DND-41 (cell line): ENCODE data around the gene PACS1.

Experiments
- ATAC-seq: fragments of 200-7000 bp; cut with Tn5 transposase; 3 replicates; pipeline ENCODE4 v1.9.1; 2021; ENCODE audit warnings: low read depth; ENCODE audit not compliant: insufficient read depth
- DNase-seq: peaks from one replicate; pipeline ENCODE4 v3.0.0-alpha.2; 2020
- H2AFZ ChIP-seq: 2 replicates; pipeline ENCODE4 v1.6.0; 2012; ENCODE audit warnings: low read depth, low read length
- H3K27ac ChIP-seq: 2 replicates; pipeline ENCODE4 v1.5.1; 2012; ENCODE audit warnings: low read length, inconsistent platforms
- H3K27me3 ChIP-seq: fragments of 200-600 bp; sonication (generic); 2 replicates; pipeline ENCODE4 v1.6.0; 2012; ENCODE audit warnings: low read length, mild to moderate bottlenecking, inconsistent platforms; ENCODE audit not compliant: insufficient read depth, poor library complexity
- H3K36me3 ChIP-seq: 2 replicates; pipeline ENCODE4 v1.5.1; 2012; ENCODE audit warnings: low read length, inconsistent platforms; ENCODE audit not compliant: insufficient read depth
- H3K4me1 ChIP-seq: 2 replicates; pipeline ENCODE4 v1.5.1; 2012; ENCODE audit warnings: mild to moderate bottlenecking, low read length; ENCODE audit not compliant: insufficient read depth
- H3K4me2 ChIP-seq: 2 replicates; pipeline ENCODE4 v1.6.0; 2012; ENCODE audit warnings: mild to moderate bottlenecking, moderate library complexity, low read length, inconsistent platforms; ENCODE audit not compliant: insufficient read depth
- H3K4me3 ChIP-seq, 2 experiments: fragments of 200-600 bp in 1 of 2; shearing (Covaris generic) in 1 of 2; 2 replicates each; pipeline ENCODE4 v1.5.1; 2012 to 2016; ENCODE audit warnings: inconsistent platforms in 2 of 2, low read length in 2 of 2, mild to moderate bottlenecking in 2 of 2, low read depth in 1 of 2, moderate library complexity in 1 of 2
- H3K79me2 ChIP-seq: 2 replicates; pipeline ENCODE4 v1.6.0; 2012; ENCODE audit warnings: low read length, inconsistent platforms; ENCODE audit not compliant: insufficient read depth
- H3K9ac ChIP-seq: 2 replicates; pipeline ENCODE4 v1.6.0; 2012; ENCODE audit warnings: low read depth, mild to moderate bottlenecking, inconsistent platforms, low read length, moderate library complexity
- H3K9me3 ChIP-seq: 2 replicates; pipeline ENCODE4 v1.5.1; 2012; ENCODE audit warnings: low read length, moderate library complexity, mild to moderate bottlenecking, inconsistent platforms; ENCODE audit not compliant: insufficient read depth, severe bottlenecking
- H4K20me1 ChIP-seq: 2 replicates; pipeline ENCODE4 v1.6.0; 2012; ENCODE audit warnings: low read length; ENCODE audit not compliant: insufficient read depth
- EZH2 ChIP-seq: IDR thresholded peaks from 3 replicates; pipeline ENCODE4 v1.6.1; 2012; ENCODE audit warnings: borderline replicate concordance, low read depth, mild to moderate bottlenecking, moderate library complexity, low read length, inconsistent platforms; ENCODE audit not compliant: severe bottlenecking
- TF ChIP-seq, protein P1 (sequence below): IDR thresholded peaks from 2 replicates; pipeline ENCODE4 v1.5.1; 2012; ENCODE audit warnings: borderline replicate concordance, low read length, moderate library complexity, mild to moderate bottlenecking; ENCODE audit not compliant: poor library complexity, severe bottlenecking; ENCODE audit errors: extremely low read depth

Gene PACS1

DNA sequence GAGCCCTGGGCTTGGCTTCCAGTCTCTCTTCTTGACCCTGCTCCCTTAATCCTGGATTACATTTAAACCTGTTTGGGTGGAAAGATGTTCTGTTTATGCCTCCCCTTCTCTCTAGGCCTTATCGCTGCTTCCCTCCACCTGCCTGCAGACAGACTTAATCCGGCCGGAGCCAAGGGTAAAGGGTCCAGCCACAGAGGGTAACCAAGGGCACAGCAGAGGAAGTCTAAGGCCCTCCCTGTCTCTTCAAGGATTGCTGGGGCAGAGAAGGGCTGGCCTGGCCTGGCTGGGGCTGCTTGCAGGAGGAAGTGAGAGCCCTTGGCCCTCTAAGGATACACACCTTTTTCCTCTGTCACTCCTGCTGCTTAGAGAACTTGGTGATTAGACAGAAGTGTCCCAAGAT, 23.2 kb upstream of the PACS1 start:
- Histone ChIP-seq H3K4me1 (peaks cover 25% of the 10 kb centered on the region), H3K79me2 (no peaks in the 10 kb centered on the region), H3K9me3 (no peaks in the 10 kb centered on the region), H3K36me3 (no peaks in the 10 kb centered on the region), H3K4me3 (no peak overlapping the region), H4K20me1 (no peaks in the 10 kb centered on the region), H3K9ac (no peak overlapping the region), H2AFZ (no peak overlapping the region), H3K27ac (no peak overlapping the region), H3K27me3 (no peaks in the 10 kb centered on the region), H3K4me2 (no peak overlapping the region)
- ATAC-seq: no peak
- TF ChIP-seq EZH2: no peak
- TF ChIP-seq, protein P1, sequence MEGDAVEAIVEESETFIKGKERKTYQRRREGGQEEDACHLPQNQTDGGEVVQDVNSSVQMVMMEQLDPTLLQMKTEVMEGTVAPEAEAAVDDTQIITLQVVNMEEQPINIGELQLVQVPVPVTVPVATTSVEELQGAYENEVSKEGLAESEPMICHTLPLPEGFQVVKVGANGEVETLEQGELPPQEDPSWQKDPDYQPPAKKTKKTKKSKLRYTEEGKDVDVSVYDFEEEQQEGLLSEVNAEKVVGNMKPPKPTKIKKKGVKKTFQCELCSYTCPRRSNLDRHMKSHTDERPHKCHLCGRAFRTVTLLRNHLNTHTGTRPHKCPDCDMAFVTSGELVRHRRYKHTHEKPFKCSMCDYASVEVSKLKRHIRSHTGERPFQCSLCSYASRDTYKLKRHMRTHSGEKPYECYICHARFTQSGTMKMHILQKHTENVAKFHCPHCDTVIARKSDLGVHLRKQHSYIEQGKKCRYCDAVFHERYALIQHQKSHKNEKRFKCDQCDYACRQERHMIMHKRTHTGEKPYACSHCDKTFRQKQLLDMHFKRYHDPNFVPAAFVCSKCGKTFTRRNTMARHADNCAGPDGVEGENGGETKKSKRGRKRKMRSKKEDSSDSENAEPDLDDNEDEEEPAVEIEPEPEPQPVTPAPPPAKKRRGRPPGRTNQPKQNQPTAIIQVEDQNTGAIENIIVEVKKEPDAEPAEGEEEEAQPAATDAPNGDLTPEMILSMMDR: no peak
- DNase-seq: no peak

DNA sequence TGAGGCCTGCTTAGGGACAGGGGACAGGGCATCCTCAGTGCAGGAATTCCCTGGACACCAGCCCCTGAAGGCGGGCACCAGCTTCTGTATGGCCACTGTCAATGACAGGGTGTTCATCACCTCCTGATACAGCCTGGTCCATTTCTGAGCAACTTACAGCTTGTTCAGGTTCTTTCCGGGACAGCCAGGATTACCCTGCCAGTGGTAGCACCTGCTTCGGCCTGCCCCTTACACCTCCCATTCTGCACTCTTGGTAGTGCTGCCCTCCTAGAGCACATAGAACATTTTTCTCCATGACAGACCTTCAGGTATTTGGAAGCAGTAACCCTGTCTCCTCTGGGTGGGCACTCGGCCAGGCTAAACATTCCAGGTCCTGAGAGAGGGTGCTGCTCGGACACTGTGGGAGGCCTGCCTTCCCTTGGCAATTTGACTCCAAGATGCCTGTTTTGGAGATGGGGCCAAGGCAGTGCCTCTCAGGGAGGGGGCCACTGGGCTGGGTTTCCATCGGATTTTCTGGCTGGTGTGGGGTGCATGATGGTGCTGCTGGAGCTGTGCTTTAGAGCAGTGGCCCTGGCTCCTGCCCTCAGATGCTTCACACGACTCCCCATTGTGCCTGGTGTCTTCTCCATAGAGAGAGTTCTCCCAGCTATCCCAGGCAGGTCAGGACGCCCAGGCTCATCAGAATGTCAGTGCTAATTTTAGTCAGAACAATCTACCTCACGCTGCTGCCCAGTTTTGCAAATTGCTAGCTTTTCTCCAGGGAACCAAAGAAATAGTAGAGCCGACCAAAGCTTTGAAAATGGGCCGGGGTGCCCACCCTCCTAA, 22.3 kb upstream of the PACS1 start:
- Histone ChIP-seq H3K9me3 (no peaks in the 10 kb centered on the region), H3K36me3 (peaks cover 5% of the 10 kb centered on the region; the same call in 1 of the 2 replicates), H3K9ac (no peak overlapping the region), H3K4me2 (no peak overlapping the region), H4K20me1 (0 out of 2 replicates have a peak, but pooled peaks cover 1% of the 10 kb centered on the region), H3K79me2 (peaks cover 6% of the 10 kb centered on the region), H3K4me3 (no peak overlapping the region), H3K4me1 (peaks cover 25% of the 10 kb centered on the region), H2AFZ (no peak overlapping the region), H3K27ac (no peak overlapping the region), H3K27me3 (no peaks in the 10 kb centered on the region)
- DNase-seq (no peak), ATAC-seq (no peak)
- TF ChIP-seq, protein P1: no peak
- TF ChIP-seq EZH2: no peak

DNA sequence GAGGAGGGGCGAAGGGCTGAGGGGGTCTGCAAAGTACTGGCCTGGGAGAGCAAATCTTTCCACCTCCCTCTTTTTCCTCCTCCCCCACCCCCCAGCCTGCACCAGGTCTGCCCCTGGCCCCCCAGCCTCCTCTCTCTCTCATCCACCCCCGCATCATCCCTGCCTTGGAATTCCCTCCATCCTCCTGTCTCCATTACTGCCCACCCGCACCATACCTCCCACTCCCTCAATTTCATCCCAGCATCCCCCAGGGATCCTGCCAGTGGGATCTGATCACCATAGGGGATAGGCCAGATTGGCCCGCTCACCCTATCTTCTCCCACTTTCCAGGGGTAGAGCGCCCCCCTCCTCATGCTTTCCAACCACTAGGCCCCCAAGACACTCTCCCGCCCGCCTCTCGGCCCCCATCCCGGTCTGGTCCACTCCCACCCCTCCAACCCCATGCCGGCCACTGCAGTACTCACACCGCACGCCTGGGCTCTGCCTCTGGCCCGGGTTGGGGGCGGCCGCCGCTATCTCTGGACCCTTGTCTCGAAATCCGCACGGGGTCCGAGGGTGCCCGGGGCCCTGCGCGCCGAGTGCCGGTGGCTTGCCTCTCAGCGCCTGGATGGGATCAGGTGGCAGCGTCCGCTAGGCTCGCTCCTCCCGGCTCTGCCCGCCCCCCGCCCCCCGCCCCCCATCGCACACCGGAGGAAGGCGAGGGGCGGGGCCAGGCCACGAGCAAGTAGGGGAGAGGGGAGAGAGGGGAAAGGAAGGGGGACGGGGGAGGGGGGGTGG, 21.3 kb upstream of the PACS1 start, which contains the start of gene GAL3ST3:
TSS of gene GAL3ST3 (minus strand) at position 615 of the 777 bp plus-strand sequence. CDS start 3,746 bp downstream, outside the sequence.
- H2AFZ ChIP-seq: peak within 1 kb of the TSS; percentile 6; the same call in 1 of the 2 replicates
- peaks cover 16% of the 10 kb centered on the region for H3K79me2 ChIP-seq
- peaks cover 10% of the 10 kb centered on the region; the same call in 1 of the 2 replicates for H4K20me1 ChIP-seq
- no peaks in the 10 kb centered on the region for H3K27me3 ChIP-seq
- no peak within 1 kb of the TSS for H3K27ac ChIP-seq
- H3K9ac ChIP-seq: no peak within 1 kb of the TSS
- no peak for DNase-seq
- no peaks in the 10 kb centered on the region for H3K9me3 ChIP-seq
- no peak for ATAC-seq
- TF ChIP-seq EZH2: no peak
- TF ChIP-seq, protein P1: no peak
- H3K36me3 ChIP-seq: peaks cover 14% of the 10 kb centered on the region
- no peak within 1 kb of the TSS for H3K4me3 ChIP-seq
- peaks cover 34% of the 10 kb centered on the region for H3K4me1 ChIP-seq
- no peak within 1 kb of the TSS for H3K4me2 ChIP-seq
